Pancreas (tissue), 10 donors: ENCODE results near the gene XIRP1. TPM values are rescaled to one million over a fixed set of nuclear protein-coding genes. Genes with fewer than 3 reads are reported as not detected.

ENCODE experiments used
- ATAC-seq, 4 donors: fragments of 200-7000 bp; cut with Tn5 transposase; one replicate each; pipeline versions ENCODE4 v1.8.0 to v1.9.1; 2020; ENCODE audit warnings: mild to moderate bottlenecking in 4 of 4, moderate library complexity in 4 of 4
- DNase-seq, 6 donors: peaks; one replicate each; pipeline ENCODE4 v3.0.0-alpha.2; 2020
- FAIRE-seq: peaks from 2 replicates; lab custom pipeline; 2012; peaks lifted over from hg19 to GRCh38; lab: Jason Lieb, UNC
- H3K27ac ChIP-seq, 4 donors: fragments of 200-600 bp; sonication (generic); 1 replicate in 3 of 4; 2 replicates in 1 of 4; pipeline versions ENCODE4 v1.5.0 to v1.8.0; 2020
- H3K27me3 ChIP-seq, 4 donors: fragments of 200-600 bp; one replicate each; pipeline ENCODE4 v1.8.0; 2021
- H3K36me3 ChIP-seq, 3 donors: fragments of 200-600 bp; sonication (generic) in 1 of 3; one replicate each; pipeline versions ENCODE4 v1.5.0 to v1.8.0; 2020 to 2021
- H3K4me1 ChIP-seq, 3 donors: fragments of 200-600 bp; one replicate each; pipeline ENCODE4 v1.8.0; 2021
- H3K4me3 ChIP-seq, 4 donors: fragments of 200-600 bp; sonication (generic) in 2 of 4; one replicate each; pipeline versions ENCODE4 v1.5.0 to v1.8.0; 2020 to 2021
- H3K9me3 ChIP-seq, 4 donors: fragments of 200-600 bp; one replicate each; pipeline ENCODE4 v1.8.0; 2021
- CTCF ChIP-seq, 4 donors: fragments of 200-600 bp; sonication (generic) in 3 of 4; IDR thresholded peaks; one replicate each; pipeline versions ENCODE4 v1.5.0 to v1.8.0; 2021; ENCODE audit warnings: antibody characterized with exemption in 4 of 4
- WGBS, 2 donors: extraction: QIAGEN DNeasy Blood & Tissue Kit; methylation state at CpG; one replicate each; pipeline ENCODE4 v1.1.7; 2013; 5-methylcytosine and 5-hydroxymethylcytosine counted together
- intact Hi-C, 3 donors: fragments of 100-400 bp; cut with DNase I; formaldehyde crosslinking; loops; one replicate each; pipeline versions ENCODE4 v1.11.1 to v1.14.2; 2022
- polyA plus RNA-seq, 2 donors: library from polyadenylated mRNA; stranded (reverse); fragments of 200-250 nt; gene quantifications; one replicate each; pipeline ENCODE4 v1.2.3, GENCODE V29; 2013
- total RNA-seq, 6 donors: library from RNA; stranded (reverse); fragmentation: NEBNext Ultra II Directional in 4 of 6; extraction: Animal tissue kit (Norgen Biotek cat#: 25700) in 4 of 6; gene quantifications; one replicate each; pipeline versions ENCODE4 v1.2.1 to v1.2.4, GENCODE V29; 2021 to 2023
- donor health status: healthy with polysubstance abuse.
- donor health status: DM: no; HTN: no; CAD: no; lungs with moderate emphysema.
- donor health status: DM: no; HTN: no; CAD: no.
- donor health status: control.
- donor health status: control.
- donor health status: Bipolar disorder and iron deficiency.
- donor health status: DM: yes; HTN: yes; CAD: no.
- donor health status: DM: no; HTN: no; CAD: no.
- donor health status: DM: no; HTN: no; CAD: no.
- donor health status: DM: yes; HTN: yes; CAD: no.

XIRP1 gene
- total and polyA plus RNA-seq, 8 donors: 0.08 to 0.43 (median 0.12) TPM; not detected in 4

- FAIRE-seq (no peak), DNase-seq (no peak), ATAC-seq (no peak)
- no peaks in the 10 kb centered on the region for H3K4me1 ChIP-seq
- no peak for TF ChIP-seq CTCF (IDR thresholded peaks at IDR 0.05)
- no peaks in the 10 kb centered on the region for H3K9me3 ChIP-seq
- no peaks in the 10 kb centered on the region for H3K36me3 ChIP-seq
- no peaks in the 10 kb centered on the region for H3K27me3 ChIP-seq
- H3K27ac ChIP-seq: no peak overlapping the region
- intact Hi-C loops: loop anchor here in 1 of 3 donors (10.0 kb wide), 1 partner anchor 65 kb away; no protein-coding TSS in a partner anchor
- 86 to 93% methylated on average over 3 of the region's 3 CpGs for WGBS, 2 donors
- no peak overlapping the region for H3K4me3 ChIP-seq
These were observed 17.7 kb upstream of the XIRP1 start for GRCh38 chr3:39210078-39210477.

GRCh38 chr3:39209329-39209970 is 17.1 kb upstream of the XIRP1 start:
- FAIRE-seq: no peak
- intact Hi-C loops: loop anchor here in 1 of 3 donors (10.0 kb wide), 1 partner anchor 165 kb away; no protein-coding TSS in a partner anchor
- no peaks in the 10 kb centered on the region for H3K4me1 ChIP-seq
- no peak for TF ChIP-seq CTCF (IDR thresholded peaks at IDR 0.05)
- no peak for ATAC-seq
- no peaks in the 10 kb centered on the region for H3K9me3 ChIP-seq
- no peak overlapping the region for H3K4me3 ChIP-seq
- 89 to 94% methylated on average over 1 of the region's 1 CpG for WGBS, 2 donors
- H3K27me3 ChIP-seq: no peaks in the 10 kb centered on the region
- no peaks in the 10 kb centered on the region for H3K36me3 ChIP-seq
- no peak for DNase-seq
- no peak overlapping the region for H3K27ac ChIP-seq

- H3K9me3 ChIP-seq: no peaks in the 10 kb centered on the region
- no peak overlapping the region for H3K4me3 ChIP-seq
- ATAC-seq (peak; percentile 55 to 97 (median 92)), DNase-seq (peak in 3 of 6 donors; percentile 31 to 50 (median 49)), FAIRE-seq (no peak)
- TF ChIP-seq CTCF (IDR thresholded peaks at IDR 0.05): peak in 2 of 4 donors; percentile 31 to 40
- intact Hi-C loops: loop anchor here in 1 of 3 donors (10.0 kb wide), 1 partner anchor 166 kb away; no protein-coding TSS in a partner anchor
- 25 to 32% methylated on average over 7 of the region's 7 CpGs for WGBS, 2 donors
- H3K4me1 ChIP-seq: no peaks in the 10 kb centered on the region
- H3K27me3 ChIP-seq: no peaks in the 10 kb centered on the region
- no peaks in the 10 kb centered on the region for H3K36me3 ChIP-seq
- H3K27ac ChIP-seq: no peak overlapping the region
These were observed 16.2 kb upstream of the XIRP1 start for GRCh38 chr3:39208463-39209055.

- Histone ChIP-seq H3K36me3 (no peaks in the 10 kb centered on the region), H3K27me3 (no peaks in the 10 kb centered on the region), H3K27ac (no peak overlapping the region), H3K9me3 (no peaks in the 10 kb centered on the region), H3K4me3 (no peak overlapping the region), H3K4me1 (no peaks in the 10 kb centered on the region)
- FAIRE-seq (no peak), ATAC-seq (no peak), DNase-seq (no peak)
- TF ChIP-seq CTCF (IDR thresholded peaks at IDR 0.05): no peak
- 64 to 74% methylated on average over 5 of the region's 5 CpGs for WGBS, 2 donors
- intact Hi-C loops: loop anchor here in 1 of 3 donors (10.0 kb wide), 1 partner anchor 167 kb away; no protein-coding TSS in a partner anchor
These were observed 15.2 kb upstream of the XIRP1 start for GRCh38 chr3:39207361-39208186.
